Measurements from ENCODE around the gene DCAF8. TPM values are rescaled to one million over a fixed set of nuclear protein-coding genes. Genes with fewer than 3 reads are reported as not detected.
"Not testable (repeated sequence)": the region's sequence is repeated elsewhere in the genome, so short reads cannot be mapped to it uniquely, and the experiment has no call there.

Gene DCAF8
- total RNA-seq (2014; rRNA removed; shearing (Covaris generic); ENCODE audit: low replicate concordance): 46.3 and 71.9 TPM in 2 replicates

DNA sequence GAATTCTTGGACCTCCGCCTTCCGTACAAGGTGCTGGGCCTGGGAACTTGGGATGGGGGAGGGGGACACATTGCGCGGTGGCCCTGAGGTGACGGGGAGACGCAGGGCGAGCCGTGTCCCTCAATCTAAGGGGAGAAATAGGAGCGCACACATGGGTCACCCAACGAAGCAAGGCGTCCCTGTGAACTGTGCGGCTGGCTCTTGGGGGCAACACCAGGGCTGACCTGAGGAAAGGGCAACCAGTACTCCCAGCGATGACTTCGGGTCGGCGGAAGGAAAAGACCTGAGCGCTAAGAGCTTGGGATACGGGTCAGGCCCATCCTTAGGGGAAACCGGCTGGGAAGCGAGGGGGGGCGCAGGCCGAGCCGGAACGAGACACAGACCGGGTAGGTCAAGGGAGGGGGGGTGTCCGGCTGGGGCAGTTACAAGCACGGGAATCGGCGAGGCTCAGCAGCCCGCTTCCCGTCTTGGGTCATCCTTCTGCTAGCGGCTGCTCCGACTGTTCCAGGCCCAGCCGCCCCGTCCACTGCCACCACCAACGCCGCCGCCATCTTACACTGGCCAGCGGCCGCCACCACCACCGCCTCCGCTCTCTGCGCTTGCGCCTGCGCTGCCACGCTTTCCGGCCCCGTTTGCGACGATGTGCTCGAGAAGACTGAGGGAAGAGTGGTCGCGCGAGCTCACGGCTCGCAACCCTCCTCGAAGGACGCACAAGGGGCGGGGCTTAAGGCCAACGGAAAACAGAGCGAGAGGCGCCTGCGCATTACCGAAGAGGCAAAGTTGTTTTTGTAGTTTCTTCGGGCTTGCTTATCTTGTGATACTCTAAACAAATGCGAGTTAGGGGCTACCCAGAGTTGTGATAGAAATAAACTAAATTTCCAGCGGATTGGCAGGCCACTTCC lies at the start of gene DCAF8:
TSS of gene DCAF8 (minus strand) at position 657 of the 902 bp plus-strand sequence. CDS start 18,541 bp downstream, outside the sequence.
- Histone ChIP-seq H3K4me3 (peak within 1 kb of the TSS; percentile 82), H3K9me3 (no peaks in the 10 kb centered on the region), H3K36me3 (peaks cover 17% of the 10 kb centered on the region), H3K27me3 (no peaks in the 10 kb centered on the region; the same call in 1 of the 2 replicates)
- peak; percentile 99 for DNase-seq

DNA sequence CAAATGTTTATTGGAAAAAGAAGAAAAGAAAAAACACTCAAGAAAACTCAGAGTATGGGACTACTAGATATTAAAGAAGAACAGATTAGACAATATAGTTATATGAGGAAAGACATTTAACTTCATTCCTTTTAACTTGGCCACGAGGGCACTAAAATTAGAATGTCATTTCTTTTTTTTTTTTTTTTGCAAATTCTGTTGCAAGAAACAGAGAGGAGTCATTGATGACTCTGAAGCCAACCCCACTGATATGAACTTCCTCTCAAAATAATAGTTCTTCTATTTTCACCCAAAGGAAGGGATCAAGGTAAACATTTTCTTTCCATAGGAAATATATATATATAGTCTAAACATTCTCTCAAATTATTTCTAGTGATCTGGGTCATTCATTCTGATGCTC lies 47.2 kb upstream of the DCAF8 start:
- no peak for DNase-seq
- H3K36me3 ChIP-seq: peaks cover 97% of the 10 kb centered on the region

DNA sequence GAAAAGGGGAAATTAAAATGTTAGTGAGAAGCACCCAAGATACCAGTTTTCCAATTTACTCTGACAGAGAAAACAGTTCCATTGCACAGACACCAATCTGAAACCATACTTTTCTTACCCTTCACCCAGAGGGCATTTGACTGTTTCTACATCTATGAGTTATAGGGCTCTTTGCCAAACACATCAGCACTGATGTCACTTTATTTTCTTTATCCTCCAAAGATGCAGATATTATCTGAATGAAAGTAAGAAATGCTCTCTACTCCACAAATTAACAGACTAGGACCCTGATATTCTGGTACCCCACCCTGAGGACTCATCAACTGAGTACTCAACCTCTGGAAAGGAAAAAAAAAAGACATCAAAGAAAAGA lies 46.8 kb upstream of the DCAF8 start:
- no peak for DNase-seq

More for the DNA sequence above, 47.2 kb upstream of the DCAF8 start:
- Histone ChIP-seq H3K27me3 (no peaks in the 10 kb centered on the region), H3K4me3 (no peak overlapping the region), H3K9me3 (no peaks in the 10 kb centered on the region)

DNA sequence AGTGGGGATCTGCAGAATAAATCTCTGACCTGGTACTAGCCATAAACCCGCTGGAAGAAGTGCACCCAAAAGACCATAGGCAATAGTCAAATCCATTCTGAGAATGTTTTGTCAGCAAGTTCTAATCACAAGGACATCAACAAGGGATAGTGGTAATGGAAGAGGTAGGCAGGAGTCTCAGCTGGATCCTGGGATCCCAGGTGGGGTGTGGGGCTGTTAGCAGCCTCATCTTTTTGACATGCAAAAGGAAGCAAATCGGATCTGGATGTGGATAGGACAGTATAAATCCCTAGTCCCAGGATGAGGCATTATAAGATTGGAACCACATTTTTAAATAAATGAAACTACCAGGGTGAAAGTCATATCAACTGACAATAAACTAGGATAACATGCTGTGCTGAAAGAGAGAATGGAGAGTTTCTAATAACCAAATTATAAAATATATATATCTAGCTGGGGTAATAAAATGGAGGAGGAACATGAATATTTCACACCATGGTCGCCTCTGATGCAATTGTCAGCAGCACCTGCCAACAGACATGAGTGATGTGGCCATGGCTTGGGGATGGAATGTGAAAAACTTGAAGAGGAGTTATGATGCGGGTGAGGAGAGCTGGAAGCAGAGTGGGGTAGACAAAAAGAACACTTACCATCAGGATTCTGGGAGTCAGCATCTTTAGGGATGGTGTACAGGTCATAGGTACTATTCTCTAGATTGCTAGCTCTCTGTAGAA lies 46.3 kb upstream of the DCAF8 start:
- no peak overlapping the region for H3K4me3 ChIP-seq
- DNase-seq: no peak
- no peaks in the 10 kb centered on the region for H3K9me3 ChIP-seq
- H3K36me3 ChIP-seq: peaks cover 95% of the 10 kb centered on the region
- no peaks in the 10 kb centered on the region for H3K27me3 ChIP-seq

More for the DNA sequence above, 46.8 kb upstream of the DCAF8 start:
- Histone ChIP-seq H3K36me3 (peaks cover 97% of the 10 kb centered on the region), H3K4me3 (no peak overlapping the region), H3K27me3 (no peaks in the 10 kb centered on the region), H3K9me3 (no peaks in the 10 kb centered on the region)

DNA sequence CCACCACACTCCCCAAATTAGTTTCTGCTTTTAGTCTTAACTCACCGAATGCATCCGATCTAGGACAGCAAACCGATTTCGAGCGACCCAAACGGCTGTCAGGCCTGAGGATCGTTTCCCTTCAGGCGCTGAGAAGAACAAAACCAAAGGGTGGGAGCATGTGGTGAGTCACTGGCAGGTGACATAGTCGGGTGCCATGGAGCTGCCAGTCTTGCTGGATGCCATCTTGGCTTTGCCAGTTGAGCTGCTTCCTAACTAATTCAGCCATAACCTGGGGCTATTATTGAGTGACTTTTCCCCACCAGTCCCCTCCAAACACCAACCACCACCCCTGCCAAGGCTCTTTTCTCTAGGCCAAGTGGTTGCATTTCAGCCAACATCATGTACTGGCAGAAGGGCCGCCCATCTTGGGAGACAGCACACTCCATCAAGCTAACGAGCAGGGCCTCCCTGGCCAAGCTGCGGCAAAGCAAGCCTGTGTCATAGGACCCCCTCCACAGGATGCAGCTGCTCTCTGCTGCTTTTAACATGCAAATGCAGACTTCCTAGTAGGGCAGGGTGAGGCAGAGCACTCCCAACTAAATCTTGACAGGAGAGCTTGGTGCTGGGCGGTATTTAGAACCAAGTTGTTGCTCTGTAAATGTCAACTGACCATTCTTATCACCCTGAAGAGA lies 44.9 kb upstream of the DCAF8 start:
- no peaks in the 10 kb centered on the region for H3K27me3 ChIP-seq
- no peak for DNase-seq
- H3K4me3 ChIP-seq: no peak overlapping the region
- H3K36me3 ChIP-seq: peaks cover 94% of the 10 kb centered on the region
- no peaks in the 10 kb centered on the region for H3K9me3 ChIP-seq

DNA sequence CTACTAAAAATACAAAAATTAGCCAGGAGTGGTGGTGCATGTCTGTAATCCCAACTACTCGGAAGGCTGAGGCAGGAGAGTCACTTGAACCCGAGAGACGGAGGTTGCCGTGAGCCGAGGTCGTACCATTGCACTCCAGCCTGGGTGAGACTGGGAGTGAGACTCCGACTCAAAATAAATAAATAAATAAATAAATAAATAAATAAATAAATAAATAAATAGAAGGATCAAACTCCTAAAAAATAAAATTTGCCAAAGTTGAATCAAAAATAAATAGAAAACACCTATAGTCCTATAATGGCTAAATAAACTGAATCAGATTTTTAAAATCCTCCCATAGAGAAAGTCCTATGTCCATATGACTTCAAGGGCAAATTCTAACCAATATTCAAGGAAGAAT lies 37.8 kb upstream of the DCAF8 start:
- H3K27me3 ChIP-seq: no peaks in the 10 kb centered on the region
- no peak overlapping the region for H3K4me3 ChIP-seq
- no peaks in the 10 kb centered on the region for H3K9me3 ChIP-seq
- no peak for DNase-seq
- H3K36me3 ChIP-seq: peaks cover 94% of the 10 kb centered on the region

DNA sequence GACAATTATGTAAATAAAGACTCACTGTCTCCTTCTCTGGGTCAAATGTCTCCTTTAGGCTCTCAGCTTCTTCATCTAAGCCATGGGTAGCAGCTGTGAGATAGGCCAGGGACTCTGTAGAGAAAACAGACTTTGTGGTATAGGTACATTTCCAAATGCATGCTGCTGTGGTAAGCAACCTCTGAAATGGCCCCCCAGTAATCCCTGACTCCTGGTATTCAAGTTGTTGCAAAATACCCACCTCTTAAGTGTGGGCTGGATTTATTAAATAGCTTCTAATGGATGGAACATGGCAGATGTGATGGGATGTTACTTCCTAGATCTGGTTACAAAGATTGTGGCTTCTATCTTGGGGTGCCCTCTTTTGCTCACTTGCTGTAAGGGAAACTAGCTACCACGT lies 33.7 kb upstream of the DCAF8 start:
- no peak overlapping the region for H3K4me3 ChIP-seq
- no peak for DNase-seq
- H3K27me3 ChIP-seq: no peaks in the 10 kb centered on the region
- H3K36me3 ChIP-seq: peaks cover 98% of the 10 kb centered on the region
- no peaks in the 10 kb centered on the region for H3K9me3 ChIP-seq

DNA sequence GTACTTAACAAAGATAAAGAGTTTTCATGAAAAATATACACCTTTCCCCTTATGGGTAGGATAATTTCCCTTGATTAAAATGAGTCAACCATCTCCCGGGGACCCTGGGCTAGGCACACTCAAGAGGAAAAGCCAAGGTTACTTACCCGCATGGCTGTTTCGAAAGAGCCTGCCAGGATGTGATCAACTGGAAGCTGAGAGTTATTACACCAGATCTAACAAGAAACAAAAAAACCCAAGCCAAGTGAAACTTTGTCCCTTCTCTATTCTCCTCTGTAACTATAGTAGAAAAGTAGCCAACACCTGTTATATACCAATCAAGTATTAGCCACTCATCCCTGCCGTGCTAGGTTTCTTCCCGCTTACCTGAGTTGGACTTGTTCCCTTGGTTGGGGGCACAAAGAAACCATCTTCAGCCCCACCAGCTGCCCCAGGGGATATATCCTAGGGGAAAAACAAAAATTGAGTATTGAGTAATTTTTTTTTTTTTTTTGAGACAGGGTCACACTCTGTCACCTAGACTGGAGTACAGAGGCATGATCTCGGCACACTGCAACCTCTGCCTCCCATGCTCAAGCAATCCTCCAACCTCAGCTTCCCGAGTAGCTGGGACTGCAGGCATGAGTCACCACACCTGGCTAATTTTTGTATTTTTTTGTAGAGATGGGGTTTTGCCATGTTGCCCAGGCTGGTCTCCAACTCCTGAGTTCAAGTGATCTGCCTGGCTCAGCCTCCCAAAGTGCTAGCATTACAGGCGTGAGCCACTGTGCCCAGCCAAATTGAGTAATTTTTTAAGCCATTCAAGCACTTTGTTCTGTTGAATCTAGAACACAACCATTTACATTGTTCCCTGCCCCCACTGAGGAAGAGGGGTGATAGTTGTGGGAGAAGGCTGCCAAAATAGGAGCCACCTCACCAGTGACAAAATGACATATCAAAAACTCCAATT lies 30.9 kb upstream of the DCAF8 start:
- no peaks in the 10 kb centered on the region for H3K9me3 ChIP-seq
- DNase-seq: no peak
- H3K4me3 ChIP-seq: no peak overlapping the region
- no peaks in the 10 kb centered on the region for H3K27me3 ChIP-seq
- peaks cover 97% of the 10 kb centered on the region for H3K36me3 ChIP-seq

DNA sequence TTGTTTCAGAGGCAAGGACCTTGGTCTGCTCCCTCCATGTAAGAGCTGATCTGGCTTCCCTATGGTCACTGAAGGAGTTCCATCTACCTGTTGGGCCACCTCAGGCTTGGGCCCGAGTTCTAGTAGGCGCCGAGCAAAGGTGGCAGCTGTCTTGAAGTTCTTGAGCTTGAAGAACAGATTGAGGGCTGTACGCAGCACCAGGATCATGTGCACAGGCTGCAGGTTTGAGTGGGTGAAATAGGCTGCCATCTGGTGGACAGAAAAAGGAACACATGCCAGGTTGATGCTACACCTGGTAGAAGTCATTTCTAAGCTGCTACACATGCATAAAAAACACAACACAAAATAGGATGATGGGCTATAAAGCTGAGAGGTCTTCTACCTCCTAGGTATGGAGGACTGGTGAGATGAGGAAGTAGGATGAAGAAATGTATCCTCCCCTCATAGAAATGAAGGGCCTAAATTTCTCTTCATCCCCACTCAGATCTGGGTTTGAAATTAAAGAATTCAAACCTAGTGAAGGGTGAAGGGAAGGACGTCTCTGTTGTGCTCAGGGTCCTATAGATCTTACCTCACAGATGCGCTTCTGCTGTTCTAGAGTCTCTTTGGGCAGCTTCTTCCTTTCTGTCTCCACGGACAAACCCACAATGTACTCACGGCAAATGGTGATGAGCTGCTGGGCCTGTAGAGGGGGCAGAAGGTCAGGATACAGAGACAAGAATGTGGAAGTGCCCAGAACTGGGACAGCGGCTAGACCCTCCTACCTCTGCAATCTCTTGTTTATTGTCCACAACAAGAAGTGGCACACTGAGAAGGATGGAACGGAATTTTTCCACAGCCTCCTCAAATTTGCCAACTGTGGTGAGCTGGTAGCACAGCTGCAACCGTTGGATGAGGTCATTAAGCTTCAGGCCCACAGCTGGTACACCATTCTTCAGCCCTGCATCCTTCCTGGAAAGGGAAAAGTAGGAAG lies 29.2 kb upstream of the DCAF8 start:
- no peaks in the 10 kb centered on the region for H3K9me3 ChIP-seq
- DNase-seq: peak; percentile 34
- peaks cover 81% of the 10 kb centered on the region for H3K36me3 ChIP-seq
- H3K4me3 ChIP-seq: no peak overlapping the region
- no peaks in the 10 kb centered on the region for H3K27me3 ChIP-seq

DNA sequence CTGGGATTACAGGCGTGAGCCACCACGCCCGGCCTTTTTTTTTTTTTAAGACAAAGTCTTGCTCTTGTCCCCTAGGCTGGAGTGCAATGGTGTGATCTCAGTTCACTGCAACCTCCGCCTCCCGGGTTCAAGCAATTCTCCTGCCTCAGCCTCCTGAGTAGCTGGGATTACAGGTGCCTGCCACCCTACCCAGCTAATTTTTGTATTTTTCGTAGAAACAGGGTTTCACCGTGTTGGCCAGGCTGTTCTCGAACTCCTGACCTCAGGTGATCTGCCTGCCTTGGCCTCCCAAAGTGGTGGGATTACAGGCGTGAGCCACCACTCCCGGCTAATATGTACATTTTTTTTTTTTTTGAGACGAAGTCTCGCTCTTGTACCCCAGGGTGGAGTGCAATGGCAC lies 25.4 kb upstream of the DCAF8 start:
- H3K9me3 ChIP-seq, H3K27me3 ChIP-seq, H3K4me3 ChIP-seq, DNase-seq: not testable (repeated sequence)
- peaks cover 44% of the 10 kb centered on the region for H3K36me3 ChIP-seq

DNA sequence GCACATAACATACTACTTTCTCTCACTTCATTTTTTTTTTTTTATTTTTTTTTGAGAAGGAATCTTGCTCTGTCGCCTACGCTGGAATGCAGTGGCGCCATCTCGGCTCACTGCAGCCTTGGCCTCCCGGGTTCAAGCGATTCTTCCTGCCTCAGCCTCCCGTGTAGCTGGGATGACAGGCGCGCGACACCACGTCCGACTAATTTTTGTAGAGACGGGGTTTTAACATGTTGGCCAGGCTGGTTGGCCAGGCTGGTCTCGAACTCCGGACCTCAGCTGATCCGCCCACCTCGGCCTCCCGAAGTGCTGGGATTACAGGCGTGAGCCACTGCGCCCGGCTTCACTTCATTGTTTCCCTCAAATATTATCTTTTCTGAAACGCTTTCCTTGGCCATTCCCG lies 23.2 kb upstream of the DCAF8 start:
- no peaks in the 10 kb centered on the region for H3K27me3 ChIP-seq
- no peak for DNase-seq
- H3K36me3 ChIP-seq: peaks cover 42% of the 10 kb centered on the region
- H3K4me3 ChIP-seq: peak overlapping the region; percentile 98
- no peaks in the 10 kb centered on the region for H3K9me3 ChIP-seq

DNA sequence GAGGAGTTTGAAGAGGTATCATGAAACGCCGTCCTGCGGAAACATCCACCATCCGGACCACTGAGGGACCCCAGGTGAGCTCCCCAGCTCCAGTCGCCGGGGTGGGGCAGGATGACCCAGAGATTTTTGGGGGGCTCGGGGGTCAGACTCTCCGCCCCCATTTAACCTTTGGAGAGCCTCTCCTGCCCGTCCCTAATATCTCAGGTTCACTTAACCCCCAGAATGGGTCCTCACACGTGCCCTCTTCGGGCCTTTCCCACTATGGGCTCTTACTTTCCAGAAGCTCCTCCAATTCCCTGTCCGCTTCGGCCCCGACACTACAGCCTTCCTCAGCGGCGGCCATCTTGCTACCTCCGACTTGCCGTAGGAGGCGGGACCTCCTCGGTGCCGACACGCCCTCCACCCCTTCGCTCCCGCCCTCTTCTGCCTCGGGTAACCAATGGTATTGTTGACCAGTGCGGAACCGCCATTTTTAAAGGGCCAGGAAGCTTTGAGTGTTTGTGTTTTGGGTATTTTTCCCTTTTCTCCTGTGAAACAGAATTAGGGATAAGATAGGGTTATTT lies 22.5 kb upstream of the DCAF8 start, which contains the start of gene PEX19:
TSS of gene PEX19 (minus strand) at position 352 of the 563 bp plus-strand sequence. CDS start at position 343, 9 bp downstream.
- Histone ChIP-seq H3K4me3 (peak within 1 kb of the TSS; percentile 98), H3K9me3 (no peaks in the 10 kb centered on the region), H3K27me3 (no peaks in the 10 kb centered on the region), H3K36me3 (peaks cover 40% of the 10 kb centered on the region)
- peak; percentile 95 for DNase-seq

DNA sequence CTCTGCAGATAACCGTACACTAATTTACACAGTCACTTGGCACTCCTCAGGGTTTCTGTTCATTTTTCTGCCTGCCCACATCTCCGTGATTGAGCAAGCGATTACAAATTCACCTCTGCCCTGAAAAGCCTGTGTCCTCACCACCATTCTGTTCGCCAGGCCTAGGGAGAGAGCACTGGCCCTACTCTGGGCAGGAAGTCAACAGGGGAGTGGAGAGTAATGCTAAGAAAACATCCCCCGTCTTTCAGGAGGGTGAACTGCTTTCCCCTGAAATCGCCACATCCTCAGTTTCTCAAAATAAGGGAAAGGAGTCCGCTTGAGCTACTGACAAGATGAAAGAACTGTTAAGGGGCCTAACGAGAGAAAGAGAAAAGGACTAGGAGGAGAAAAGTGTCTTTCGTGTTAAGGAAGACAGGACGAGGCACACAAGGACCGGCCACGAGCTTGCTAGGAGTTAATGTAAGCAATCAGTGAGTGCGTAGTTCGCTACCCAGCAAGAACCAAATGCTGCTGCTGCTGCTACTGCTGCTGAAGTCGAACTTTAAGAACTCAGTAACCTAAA lies 22.0 kb upstream of the DCAF8 start:
- no peaks in the 10 kb centered on the region for H3K9me3 ChIP-seq
- H3K36me3 ChIP-seq: peaks cover 40% of the 10 kb centered on the region
- H3K4me3 ChIP-seq: peak overlapping the region; percentile 98
- H3K27me3 ChIP-seq: no peaks in the 10 kb centered on the region
- peak; percentile 57 for DNase-seq

DNA sequence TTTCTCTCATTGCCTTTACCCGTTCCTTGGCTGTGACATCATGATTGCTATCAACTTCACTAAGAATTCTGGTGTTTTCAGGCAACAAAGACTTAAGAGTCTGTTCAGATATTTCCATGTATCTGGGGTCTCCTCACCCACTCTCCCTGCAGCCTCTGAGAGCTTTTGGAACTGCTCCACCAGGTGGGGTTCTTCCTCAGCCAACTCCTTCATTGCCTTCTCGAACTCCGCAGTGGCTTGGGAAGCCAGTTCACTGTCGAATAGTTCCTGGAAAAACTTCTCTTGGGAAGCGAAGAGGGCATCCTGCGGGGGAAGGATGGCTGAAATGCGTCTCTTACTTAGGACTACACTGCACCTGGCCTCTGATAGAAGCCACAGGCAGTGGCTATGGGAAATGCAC lies 20.5 kb upstream of the DCAF8 start:
- peaks cover 47% of the 10 kb centered on the region for H3K36me3 ChIP-seq
- H3K9me3 ChIP-seq: no peaks in the 10 kb centered on the region
- no peak for DNase-seq
- no peaks in the 10 kb centered on the region for H3K27me3 ChIP-seq
- H3K4me3 ChIP-seq: no peak overlapping the region

Data from MG63 (cell line).